G401 (cell line): ENCODE data around the gene SOAT2. TPM values are rescaled to one million over a fixed set of nuclear protein-coding genes. Genes with fewer than 3 reads are reported as not detected.
A peak's percentile ranks its signal among the peaks of the same experiment; 100 is the strongest.
"Not testable (repeated sequence)": the region's sequence is repeated elsewhere in the genome, so short reads cannot be mapped to it uniquely, and the experiment has no call there.

ENCODE experiments used
- DNase-seq: peaks from one replicate; pipeline ENCODE4 v3.0.0-alpha.2; 2015; ENCODE audit warnings: low spot score
- in situ Hi-C: cut with HindIII; loops from 2 replicates; pipeline ENCODE4 v1.10.0; 2016; ENCODE audit warnings: low sequenced_read_pairs, mixed read lengths
- total RNA-seq: library from RNA; depleted of rRNA; stranded (reverse); fragments of >200 nt; shearing (Covaris generic); gene quantifications from 2 replicates; pipeline ENCODE4 v1.2.3, GENCODE V29; 2014

Gene SOAT2
- total RNA-seq, 1 experiment from 2014 or later, result not detected

DNA sequence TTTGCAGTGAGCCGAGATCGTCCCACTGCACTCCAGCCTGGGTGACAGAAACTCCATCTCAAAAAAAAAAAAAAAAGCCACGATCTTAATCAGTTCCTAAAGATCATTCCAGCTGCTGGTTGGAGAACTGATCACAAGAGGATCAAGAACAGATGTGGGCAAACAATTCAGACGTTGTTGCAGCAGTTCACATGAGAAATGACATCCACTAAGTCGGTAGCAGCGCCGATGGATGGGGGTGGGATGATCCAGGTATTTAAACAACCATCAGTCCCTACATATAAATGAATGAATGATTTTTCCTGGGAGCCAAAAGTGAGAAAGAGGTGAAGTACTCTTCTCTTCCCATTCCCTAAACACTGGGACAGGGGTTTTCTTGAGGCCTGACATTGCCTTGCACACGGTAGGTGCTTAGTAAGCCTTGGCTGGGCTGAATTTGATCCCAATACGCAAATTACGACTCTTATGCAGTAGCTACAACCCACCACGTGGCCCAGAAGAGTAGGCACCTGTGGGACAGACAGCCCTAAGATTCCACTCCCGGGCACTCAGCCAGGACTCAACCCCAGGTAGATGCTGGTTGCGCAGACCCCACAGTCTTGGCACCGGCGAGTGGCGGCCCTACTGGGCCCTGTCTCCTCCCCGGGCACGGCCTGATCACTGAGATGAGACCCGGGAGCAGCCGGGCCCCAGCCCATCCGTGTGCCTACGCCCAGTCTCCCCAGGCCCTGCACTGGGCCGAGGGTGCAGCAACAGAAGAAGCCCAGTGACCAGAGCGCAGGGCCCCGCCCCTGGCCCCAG is 24.7 kb upstream of the SOAT2 start:
- in situ Hi-C loops, result loop anchor here (5.0 to 10.0 kb wide), 2 partner anchors 44 to 116 kb away; no protein-coding TSS in a partner anchor

DNA sequence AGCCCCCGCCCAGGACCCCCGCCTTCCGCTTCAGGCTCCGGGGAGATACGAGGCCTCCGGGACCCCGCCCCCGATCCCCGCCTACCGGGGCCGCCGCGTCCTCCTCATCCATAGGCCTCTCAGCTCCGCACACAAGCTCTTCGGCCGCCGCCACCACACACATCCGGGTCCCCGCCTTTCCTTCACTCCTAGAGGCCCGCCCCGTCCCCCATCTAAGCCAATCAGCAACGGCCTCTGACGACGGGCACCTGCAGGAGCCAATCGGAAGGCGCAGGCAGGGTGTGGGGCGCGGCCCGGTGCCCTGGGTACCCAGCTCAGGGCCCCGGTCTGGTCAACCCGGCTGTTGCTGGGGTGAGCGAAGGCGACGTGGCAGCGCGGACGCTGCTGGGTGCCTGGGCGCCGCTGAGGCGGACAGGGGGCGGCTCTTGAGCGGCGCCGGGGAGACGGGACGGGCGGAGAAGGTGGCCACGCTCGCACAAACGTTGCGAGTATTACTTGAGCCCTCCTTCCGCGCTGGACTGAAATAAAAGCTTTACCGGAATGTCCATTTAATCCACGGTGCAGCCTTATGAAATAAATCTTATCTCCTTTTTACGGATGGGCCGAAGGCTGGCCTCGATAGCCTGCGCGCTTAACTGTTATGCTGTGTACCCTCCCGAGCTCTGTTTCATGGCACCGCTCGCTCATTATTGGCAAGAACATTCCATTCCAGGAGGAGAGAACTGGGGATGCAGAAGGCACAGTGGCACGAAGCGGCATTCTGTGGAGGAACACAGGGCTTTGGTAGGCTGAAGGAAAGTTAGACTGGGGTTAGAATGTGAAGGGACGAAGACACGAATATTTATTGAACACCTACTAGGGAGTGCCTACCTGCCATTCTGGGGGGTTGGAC is 23.8 kb upstream of the SOAT2 start, which contains the start of gene SPRYD3:
Gene SPRYD3 (minus strand): TSS at position 165 of the 892 bp plus-strand sequence. CDS start 57 bp downstream, at position 108.
- DNase-seq, result peak; percentile 97
- in situ Hi-C loops, result loop anchor here (5.0 to 10.0 kb wide), 2 partner anchors 43 to 115 kb away; no protein-coding TSS in a partner anchor

More for the DNA sequence above, 24.7 kb upstream of the SOAT2 start:
- no peak for DNase-seq

DNA sequence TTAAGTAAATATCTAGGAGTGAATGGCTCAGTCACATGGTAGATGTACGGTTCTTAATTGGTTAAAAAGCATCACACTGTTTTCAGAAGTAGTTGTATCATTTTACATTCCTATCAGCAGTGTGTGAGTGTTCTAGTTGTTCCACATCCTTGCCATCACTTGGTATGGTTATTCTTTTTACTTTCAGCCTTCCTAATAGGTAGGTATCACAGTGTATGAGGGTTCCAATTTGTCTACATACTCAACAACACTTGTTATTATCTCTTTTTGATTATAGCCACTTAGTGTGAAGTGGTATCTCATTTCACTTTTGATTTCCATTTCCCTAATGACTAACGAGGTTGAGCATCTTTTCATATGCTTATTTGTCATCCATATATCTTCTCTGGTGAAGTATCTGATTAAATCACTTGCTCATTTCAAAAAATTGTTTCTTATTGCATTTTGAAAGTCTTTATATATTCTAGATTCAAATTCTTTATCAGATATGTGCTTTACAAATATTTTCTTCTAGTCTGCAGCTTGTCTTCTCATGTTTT is 20.6 kb upstream of the SOAT2 start:
- DNase-seq, result no peak
- in situ Hi-C loops, result no loop called here

DNA sequence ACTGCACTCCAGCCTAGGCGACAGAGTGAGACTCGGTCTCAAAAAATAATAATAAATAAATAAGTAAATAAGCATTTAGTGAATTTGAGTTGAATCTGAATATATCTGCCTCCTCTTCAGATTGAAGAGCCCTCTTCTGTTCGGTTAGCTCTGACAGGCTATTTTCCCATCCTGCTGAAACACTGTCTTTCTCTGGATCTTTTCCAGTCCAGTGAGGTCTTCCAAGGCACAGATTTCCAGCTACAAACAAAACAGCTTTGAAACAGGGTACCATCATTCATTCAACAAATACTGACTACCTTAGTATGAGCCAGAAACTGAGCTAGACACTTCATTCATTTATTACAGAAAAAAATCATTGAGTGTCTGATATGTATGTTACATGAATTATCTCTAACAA is 16.9 kb upstream of the SOAT2 start:
- no peak for DNase-seq

DNA sequence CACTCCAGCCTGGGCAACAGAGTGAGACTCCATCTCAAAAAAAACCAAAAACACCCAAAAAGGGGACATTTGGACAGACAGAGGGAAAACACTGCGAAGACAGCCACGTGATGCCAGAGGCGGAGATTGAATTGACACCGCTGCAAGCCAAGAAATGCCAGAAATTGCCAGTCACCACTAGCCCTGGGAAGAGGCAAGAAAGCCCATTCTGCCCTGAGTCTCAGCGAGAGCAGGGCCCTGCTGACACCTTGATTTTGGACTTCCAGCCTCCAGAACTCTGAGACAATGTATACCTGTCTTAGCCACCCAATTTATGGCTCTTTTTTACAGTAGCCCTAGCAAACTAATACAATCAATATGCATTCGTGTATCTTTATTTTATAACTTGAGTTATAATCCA is 13.2 kb upstream of the SOAT2 start:
- in situ Hi-C loops, result no loop called here
- DNase-seq, result no peak

More for the DNA sequence above, 16.9 kb upstream of the SOAT2 start:
- in situ Hi-C loops, result no loop called here

DNA sequence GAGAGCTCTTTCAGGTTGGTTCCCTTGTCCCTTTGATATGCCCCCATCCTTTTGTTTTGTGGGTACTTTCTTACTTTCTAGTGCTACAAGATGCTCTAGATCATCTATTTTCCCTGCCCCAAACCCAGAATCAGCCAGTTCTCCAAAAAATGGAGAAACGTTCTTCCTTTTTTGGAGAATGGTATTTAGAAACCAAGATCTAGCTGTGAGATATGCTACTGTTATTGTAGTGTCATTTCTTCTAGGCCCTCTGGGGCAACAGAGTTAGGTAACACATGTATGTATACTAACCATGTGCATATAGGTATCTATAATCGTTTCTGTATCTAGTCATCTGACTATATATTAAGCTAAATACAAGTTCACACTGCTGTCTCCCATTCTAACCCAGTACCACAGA is 12.7 kb upstream of the SOAT2 start:
- no peak for DNase-seq
- in situ Hi-C loops, result no loop called here

DNA sequence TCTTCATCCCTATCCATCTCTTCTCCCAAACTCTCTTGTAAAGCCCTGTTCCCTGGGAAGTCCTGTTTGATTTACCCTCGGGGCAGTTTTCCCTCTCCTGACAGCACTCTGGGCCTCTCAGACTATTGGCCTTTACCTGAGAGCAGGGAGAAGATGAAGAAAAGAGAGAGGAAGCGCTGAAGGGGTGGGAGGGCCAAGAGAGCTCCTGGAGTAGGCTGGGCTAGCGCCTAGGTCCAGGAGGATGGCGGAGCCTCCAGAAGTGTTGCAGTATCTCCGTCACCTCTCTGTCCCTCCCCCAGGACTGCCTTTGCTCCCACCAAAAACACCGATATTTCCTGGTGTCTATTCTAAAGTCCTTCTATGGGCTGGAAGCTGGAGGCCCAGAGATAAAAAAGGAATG is 11.5 kb upstream of the SOAT2 start:
- in situ Hi-C loops, result no loop called here
- DNase-seq, result no peak

DNA sequence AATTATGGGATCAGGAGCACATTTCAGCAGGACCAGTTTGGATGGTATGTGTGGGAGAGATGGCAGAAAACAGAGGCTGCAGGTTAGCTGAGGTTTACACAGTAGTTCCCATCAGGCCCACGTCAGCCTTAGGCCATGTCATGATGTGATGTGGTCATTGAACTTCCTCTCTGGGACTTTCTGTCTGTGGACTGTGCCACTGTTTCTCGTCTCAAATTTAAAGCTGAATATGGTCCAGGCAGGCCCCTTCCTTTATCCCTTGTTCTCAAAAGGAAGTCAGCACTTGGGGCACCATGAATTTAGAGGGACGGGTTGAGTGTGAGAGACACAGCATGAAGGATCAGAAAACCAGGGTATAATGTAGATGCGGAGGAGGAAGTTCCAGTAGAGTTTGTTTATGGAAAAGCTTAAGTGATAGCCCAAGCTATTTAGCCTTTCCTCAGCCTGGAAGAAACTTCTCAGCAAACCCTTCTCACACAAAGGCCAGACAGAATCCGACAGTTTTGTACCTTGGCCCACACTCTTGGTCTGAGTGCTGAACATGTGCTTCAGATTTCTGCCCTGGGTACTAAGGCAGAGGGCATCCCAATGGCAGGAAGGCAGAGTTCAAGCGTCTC is 9.4 kb upstream of the SOAT2 start:
- no peak for DNase-seq
- in situ Hi-C loops, result no loop called here

DNA sequence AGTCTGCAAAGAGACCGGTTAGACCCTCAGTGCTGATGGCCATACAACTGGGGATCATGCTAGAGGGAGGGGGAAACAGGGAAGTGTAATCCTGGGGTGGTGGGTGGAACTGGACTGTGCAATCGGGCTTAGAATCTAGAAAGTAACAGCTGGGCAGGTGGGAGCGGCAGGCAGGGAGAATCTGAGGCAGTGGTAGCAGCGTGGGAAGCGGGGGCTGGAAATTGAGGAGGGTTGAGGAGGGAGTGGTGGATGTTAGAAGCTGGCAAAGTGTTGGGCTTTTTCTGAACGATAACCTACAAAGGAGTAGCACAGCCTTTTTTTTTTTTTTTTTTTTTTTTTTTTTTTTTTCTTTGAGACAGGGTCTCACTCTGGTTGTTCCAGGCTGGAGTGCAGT is 8.9 kb upstream of the SOAT2 start:
- in situ Hi-C loops, result no loop called here
- DNase-seq, result no peak

DNA sequence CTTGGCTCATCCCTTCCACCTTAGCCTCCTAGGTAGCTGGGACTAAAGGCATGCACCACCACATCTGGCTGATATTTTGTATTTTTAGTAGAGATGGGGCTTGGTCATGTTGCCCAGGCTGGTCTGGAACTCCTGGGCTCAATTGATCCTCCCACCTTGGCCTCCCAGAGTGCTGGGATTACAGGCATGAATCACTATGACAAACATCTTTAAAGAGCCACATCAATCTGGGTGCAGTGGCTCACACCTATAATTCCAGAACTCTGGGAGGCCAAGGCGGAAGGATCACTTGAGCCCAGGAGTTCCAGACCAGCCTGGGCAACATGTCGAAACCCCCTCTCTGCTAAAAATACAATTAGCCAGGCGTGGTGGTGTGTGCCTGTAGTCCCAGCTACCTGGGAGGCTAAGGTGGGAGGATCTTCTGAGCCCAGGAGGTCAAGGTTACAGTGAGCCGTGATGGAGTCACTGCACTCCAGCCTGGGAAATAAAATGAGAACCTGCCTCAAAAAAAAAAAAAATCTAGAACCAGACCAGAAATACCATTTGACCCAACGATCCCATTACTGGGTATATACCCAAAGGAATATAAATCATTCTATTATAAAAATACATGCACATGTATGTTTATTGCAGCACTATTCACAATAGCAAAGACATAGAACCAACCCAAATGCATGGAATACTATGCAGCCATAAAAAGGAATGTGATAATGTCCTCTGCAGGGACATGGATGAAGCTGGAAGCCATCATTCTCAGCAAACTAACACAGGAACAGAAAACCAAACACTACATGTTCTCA is 8.3 kb upstream of the SOAT2 start:
- DNase-seq, in situ Hi-C loops: not testable (repeated sequence)

DNA sequence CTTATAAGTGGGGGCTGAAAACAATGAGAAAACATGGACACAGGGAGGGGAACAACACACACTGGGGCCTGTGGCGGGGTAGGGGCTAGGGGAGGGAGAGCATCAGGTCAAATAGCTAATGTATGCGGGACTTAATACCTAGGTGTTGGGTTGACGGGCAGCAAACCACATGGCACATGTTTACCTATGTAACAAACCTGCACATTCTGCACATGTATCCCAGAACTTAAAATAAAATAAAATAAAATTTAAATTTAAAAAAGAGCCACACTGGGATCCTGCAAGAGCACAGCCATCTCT is 7.7 kb upstream of the SOAT2 start:
- DNase-seq, in situ Hi-C loops: not testable (repeated sequence)

DNA sequence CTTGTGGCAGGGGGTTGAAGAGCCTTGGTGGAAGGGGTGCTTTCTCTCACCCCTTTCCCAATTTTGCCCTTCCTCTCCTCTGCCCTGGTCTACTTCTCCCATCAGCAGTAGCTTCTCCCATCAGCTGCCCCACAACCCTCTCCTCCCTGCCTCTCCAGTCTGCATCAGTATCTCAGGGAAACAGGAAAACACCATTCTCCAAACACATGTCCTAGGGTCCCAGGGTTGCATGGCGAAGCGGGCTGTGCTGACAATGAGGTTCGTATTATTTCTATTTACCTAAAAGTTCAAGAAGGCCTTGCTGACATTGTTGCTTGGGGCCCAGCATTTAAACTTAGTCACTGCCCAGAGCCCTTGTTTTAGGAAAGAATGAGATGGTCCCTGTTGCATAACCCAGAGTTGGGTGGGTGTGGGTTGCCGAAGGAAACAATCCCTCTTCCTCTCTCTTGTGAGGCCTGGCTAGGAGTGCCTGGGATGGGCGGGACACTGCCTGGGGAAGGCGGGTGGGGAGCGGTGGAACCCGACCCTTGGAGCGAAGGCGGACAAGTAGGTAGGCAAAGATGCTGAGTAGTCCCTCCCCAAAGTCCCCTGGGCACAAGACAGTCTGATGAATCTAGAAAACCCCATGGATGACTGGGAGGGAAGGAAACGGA is 7.1 kb upstream of the SOAT2 start:
- in situ Hi-C loops, result no loop called here
- DNase-seq, result peak; percentile 6

DNA sequence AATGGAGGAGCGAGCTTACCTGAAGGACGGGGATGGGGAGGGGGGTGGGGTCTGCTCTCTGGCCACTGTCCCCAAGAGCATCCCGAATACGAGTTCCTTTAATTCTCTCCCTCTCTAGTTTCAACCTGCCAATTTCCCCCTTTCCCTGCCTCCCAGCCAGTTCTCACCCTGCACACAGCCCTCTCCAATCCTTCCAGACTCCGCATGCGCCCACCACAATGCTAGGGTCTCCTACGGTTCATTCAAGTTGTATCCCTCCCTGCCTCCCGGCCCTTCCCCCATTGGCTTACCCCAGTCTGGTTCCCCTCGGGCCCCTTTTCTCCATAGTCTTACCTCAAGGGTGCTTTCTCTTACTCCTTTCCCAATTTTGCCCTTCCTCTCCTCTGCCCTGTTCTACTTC is 6.5 kb upstream of the SOAT2 start:
- in situ Hi-C loops, result no loop called here
- DNase-seq, result no peak

DNA sequence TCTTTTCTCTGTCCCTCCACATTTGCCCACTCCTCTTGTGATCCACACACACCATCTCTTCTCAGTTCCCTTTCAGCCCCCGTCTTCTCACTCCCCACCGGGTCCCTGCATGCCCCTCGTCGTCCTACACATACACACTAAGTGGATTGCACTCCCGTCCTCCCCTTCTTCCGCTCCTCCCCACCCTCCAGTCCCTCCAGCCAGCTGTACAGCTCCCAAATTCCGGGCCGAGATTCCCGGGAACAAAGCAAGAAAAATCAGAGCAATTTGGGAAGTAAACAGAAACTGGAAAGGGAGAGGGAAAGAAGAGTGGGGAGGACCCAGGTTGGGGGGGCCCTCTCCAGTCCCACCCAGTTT is 6.1 kb upstream of the SOAT2 start:
- no peak for DNase-seq
- in situ Hi-C loops, result no loop called here

DNA sequence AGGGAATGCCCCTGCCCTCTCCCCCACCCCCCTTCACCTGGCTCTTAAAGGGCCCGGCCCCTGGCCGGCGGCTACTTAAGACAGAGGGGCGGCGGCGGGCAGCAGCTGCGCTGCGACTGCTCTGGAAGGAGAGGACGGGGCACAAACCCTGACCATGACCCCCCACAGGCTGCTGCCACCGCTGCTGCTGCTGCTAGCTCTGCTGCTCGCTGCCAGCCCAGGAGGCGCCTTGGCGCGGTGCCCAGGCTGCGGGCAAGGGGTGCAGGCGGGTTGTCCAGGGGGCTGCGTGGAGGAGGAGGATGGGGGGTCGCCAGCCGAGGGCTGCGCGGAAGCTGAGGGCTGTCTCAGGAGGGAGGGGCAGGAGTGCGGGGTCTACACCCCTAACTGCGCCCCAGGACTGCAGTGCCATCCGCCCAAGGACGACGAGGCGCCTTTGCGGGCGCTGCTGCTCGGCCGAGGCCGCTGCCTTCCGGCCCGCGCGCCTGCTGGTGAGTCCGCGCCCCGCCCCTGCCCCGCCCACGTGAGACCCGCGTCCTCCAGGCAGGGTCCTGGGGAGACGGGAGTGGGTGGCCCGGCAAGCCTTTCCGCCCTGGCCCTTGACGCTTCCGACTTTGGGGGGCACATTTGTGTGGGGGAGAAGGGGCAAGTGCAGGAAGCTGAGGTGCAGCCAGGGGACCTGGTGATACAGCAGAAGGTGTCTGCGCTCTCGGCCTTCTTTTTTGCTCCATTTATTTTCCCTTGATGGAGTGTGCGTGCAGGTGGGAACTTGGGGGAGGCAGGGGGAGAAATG is 5.5 kb upstream of the SOAT2 start, which contains the start of gene IGFBP6:
Gene IGFBP6 (plus strand): TSS at position 104 of the 790 bp plus-strand sequence. CDS start 51 bp downstream, at position 155.
- in situ Hi-C loops, result no loop called here

DNA sequence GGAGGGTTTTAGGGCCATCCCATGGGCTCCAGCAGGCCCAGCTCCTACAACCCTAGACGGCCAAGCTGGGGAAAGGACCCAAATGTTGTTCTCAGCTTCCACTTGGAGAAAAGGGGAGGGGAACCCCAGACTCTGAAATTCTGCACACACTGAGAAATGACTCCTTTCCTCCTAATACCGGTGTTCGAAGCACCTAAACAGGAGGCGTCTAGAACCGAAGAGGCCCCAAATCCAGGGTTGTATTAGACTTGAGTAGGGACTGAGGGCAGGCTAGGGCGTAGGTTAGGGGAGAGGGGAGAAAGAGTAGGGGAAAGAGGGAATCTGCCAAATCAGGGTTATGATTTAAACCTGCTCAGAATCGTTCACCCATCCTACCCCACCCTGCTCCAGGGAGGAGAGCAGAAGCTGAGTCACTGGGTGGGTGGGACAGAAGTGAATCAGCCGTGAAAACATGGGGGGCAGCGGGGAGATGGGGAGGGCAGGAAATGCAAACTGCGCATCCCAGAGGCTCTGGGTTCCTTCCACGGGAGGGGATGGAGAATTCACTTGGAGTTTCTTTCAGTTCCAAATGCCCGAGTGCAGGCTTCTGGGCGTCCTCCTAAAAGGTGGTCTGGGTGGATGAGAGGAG is 4.8 kb upstream of the SOAT2 start:
- no peak for DNase-seq
- in situ Hi-C loops, result no loop called here

More for the DNA sequence above, 5.5 kb upstream of the SOAT2 start, which contains the start of gene IGFBP6:
- DNase-seq, result peak; percentile 58
